ENCODE measurements around the gene UCK1. TPM values are rescaled to one million over a fixed set of nuclear protein-coding genes. Genes with fewer than 3 reads are reported as not detected.
A peak's percentile ranks its signal among the peaks of the same experiment; 100 is the strongest.

The UCK1 gene
- total and polyA plus RNA-seq, 2 of the 13 experiments (the other 11 are each of a cell fraction or from before 2014, with no cell fraction given), result 11.0 to 24.1 TPM

DNA sequence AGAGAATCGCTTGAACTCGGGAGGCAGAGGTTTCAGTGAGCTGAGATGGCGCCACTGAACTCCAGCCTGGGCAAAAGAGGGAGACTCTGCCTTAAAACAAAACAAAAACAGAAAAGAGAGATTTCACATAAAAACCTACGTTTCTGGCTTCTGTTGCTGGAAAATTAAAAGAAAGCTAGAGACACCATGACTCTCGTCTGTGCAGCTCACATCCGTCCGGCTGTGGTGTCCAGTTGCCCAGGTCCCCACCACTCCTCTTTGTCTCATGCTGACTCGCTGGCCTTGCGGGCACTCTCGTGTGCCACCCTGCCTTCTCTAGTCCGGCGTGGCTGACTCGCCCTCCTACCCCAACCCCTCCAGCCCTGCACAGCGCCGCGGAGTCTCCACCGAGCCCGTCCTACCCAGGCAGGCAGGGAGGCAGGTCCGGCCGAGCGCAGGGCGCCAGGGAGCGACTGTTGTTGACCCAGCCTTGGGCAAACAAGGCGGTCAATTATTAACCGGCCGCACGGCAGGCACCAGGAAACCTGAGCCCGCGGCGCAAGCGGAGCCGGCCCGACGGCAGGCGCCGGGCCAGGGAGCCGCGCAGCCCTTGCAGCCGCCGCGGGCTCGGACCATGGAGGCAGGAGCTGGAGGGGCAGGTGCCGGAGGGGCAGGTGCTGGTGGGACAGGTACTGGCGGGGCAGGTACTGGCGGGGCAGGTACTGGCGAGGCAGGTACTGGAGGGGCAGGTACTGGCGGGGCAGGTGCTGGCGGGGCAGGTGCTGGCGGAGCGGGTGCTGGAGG is 14.1 kb upstream of the UCK1 start, which contains the start of gene PRRT1B (continued):
- TF ChIP-seq ZNF75D (CRISPR knock-in tag; IDR thresholded peaks at IDR 0.05; ENCODE audit: borderline replicate concordance) (no peak), CEBPG (CRISPR knock-in tag; IDR thresholded peaks at IDR 0.05) (0 out of 2 replicates have a peak, but pooled peaks have one; percentile 10), ZNF350 (CRISPR knock-in tag; IDR thresholded peaks at IDR 0.05; ENCODE audit: borderline replicate concordance, low read depth) (no peak), ZFP90 (CRISPR knock-in tag; IDR thresholded peaks at IDR 0.05; ENCODE audit: borderline replicate concordance) (no peak; the same call in 1 of the 2 replicates), SAFB2 (CRISPR knock-in tag; IDR thresholded peaks at IDR 0.05; ENCODE audit: borderline replicate concordance, low read depth) (no peak), HNRNPH1 (optimal IDR thresholded peaks at IDR 0.05; ENCODE audit: low read depth, low read length) (no peak), ZNF333 (CRISPR knock-in tag; IDR thresholded peaks at IDR 0.05; ENCODE audit: borderline replicate concordance) (no peak), TMF1 (CRISPR knock-in tag; IDR thresholded peaks at IDR 0.05; ENCODE audit: low read depth) (peak; percentile 86; the same call in 1 of the 2 replicates), ZNF766 (CRISPR knock-in tag; IDR thresholded peaks at IDR 0.05; ENCODE audit: borderline replicate concordance) (no peak), NFRKB (IDR thresholded peaks at IDR 0.05) (no peak), MED1 (CRISPR knock-in tag; IDR thresholded peaks at IDR 0.05) (peak; percentile 73), ZEB1 (IDR thresholded peaks at IDR 0.05; ENCODE audit: insufficient replicate concordance, low read depth) (no peak), KLF13 (CRISPR knock-in tag; IDR thresholded peaks at IDR 0.05) (no peak)
- TF ChIP-seq, protein P1, sequence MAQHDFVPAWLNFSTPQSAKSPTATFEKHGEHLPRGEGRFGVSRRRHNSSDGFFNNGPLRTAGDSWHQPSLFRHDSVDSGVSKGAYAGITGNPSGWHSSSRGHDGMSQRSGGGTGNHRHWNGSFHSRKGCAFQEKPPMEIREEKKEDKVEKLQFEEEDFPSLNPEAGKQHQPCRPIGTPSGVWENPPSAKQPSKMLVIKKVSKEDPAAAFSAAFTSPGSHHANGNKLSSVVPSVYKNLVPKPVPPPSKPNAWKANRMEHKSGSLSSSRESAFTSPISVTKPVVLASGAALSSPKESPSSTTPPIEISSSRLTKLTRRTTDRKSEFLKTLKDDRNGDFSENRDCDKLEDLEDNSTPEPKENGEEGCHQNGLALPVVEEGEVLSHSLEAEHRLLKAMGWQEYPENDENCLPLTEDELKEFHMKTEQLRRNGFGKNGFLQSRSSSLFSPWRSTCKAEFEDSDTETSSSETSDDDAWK (CRISPR knock-in tag; IDR thresholded peaks at IDR 0.05), result no peak
- TF ChIP-seq, protein P2, sequence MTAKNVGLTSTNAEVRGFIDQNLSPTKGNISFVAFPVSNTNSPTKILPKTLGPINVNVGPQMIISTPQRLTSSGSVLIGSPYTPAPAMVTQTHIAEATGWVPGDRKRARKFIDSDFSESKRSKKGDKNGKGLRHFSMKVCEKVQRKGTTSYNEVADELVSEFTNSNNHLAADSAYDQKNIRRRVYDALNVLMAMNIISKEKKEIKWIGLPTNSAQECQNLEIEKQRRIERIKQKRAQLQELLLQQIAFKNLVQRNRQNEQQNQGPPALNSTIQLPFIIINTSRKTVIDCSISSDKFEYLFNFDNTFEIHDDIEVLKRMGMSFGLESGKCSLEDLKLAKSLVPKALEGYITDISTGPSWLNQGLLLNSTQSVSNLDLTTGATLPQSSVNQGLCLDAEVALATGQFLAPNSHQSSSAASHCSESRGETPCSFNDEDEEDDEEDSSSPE (CRISPR knock-in tag; IDR thresholded peaks at IDR 0.05), result peak; percentile 55; the same call in 1 of the 2 replicates
- TF ChIP-seq, protein P3, sequence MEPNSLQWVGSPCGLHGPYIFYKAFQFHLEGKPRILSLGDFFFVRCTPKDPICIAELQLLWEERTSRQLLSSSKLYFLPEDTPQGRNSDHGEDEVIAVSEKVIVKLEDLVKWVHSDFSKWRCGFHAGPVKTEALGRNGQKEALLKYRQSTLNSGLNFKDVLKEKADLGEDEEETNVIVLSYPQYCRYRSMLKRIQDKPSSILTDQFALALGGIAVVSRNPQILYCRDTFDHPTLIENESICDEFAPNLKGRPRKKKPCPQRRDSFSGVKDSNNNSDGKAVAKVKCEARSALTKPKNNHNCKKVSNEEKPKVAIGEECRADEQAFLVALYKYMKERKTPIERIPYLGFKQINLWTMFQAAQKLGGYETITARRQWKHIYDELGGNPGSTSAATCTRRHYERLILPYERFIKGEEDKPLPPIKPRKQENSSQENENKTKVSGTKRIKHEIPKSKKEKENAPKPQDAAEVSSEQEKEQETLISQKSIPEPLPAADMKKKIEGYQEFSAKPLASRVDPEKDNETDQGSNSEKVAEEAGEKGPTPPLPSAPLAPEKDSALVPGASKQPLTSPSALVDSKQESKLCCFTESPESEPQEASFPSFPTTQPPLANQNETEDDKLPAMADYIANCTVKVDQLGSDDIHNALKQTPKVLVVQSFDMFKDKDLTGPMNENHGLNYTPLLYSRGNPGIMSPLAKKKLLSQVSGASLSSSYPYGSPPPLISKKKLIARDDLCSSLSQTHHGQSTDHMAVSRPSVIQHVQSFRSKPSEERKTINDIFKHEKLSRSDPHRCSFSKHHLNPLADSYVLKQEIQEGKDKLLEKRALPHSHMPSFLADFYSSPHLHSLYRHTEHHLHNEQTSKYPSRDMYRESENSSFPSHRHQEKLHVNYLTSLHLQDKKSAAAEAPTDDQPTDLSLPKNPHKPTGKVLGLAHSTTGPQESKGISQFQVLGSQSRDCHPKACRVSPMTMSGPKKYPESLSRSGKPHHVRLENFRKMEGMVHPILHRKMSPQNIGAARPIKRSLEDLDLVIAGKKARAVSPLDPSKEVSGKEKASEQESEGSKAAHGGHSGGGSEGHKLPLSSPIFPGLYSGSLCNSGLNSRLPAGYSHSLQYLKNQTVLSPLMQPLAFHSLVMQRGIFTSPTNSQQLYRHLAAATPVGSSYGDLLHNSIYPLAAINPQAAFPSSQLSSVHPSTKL (CRISPR knock-in tag; IDR thresholded peaks at IDR 0.05), result peak; percentile 87
- TF ChIP-seq, protein P4, sequence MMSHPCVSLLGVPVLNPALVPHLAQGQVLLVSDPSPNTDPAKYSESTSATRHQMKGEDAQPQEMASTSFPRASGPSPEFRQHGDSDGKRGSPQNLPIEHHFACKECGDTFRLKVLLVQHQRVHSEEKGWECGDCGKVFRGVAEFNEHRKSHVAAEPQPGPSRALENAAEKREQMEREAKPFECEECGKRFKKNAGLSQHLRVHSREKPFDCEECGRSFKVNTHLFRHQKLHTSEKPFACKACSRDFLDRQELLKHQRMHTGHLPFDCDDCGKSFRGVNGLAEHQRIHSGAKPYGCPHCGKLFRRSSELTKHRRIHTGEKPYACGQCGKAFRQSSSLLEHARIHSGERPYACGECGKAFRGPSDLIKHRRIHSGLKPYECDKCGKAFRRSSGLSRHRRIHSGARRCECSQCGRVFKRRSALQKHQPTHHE (CRISPR knock-in tag; IDR thresholded peaks at IDR 0.05; ENCODE audit: borderline replicate concordance), result no peak
- TF ChIP-seq, protein P5, sequence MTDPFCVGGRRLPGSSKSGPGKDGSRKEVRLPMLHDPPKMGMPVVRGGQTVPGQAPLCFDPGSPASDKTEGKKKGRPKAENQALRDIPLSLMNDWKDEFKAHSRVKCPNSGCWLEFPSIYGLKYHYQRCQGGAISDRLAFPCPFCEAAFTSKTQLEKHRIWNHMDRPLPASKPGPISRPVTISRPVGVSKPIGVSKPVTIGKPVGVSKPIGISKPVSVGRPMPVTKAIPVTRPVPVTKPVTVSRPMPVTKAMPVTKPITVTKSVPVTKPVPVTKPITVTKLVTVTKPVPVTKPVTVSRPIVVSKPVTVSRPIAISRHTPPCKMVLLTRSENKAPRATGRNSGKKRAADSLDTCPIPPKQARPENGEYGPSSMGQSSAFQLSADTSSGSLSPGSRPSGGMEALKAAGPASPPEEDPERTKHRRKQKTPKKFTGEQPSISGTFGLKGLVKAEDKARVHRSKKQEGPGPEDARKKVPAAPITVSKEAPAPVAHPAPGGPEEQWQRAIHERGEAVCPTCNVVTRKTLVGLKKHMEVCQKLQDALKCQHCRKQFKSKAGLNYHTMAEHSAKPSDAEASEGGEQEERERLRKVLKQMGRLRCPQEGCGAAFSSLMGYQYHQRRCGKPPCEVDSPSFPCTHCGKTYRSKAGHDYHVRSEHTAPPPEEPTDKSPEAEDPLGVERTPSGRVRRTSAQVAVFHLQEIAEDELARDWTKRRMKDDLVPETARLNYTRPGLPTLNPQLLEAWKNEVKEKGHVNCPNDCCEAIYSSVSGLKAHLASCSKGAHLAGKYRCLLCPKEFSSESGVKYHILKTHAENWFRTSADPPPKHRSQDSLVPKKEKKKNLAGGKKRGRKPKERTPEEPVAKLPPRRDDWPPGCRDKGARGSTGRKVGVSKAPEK (CRISPR knock-in tag; IDR thresholded peaks at IDR 0.05; ENCODE audit: borderline replicate concordance), result no peak

Data from HepG2 (cell line).